Neutrophil (primary cell): ENCODE measurements around the gene TBC1D8B.

Experiments used
- H3K27ac ChIP-seq: fragments of 200-600 bp; sonication (generic); 2 replicates; pipeline ENCODE4 v1.5.1; 2016; ENCODE audit warnings: mild to moderate bottlenecking, moderate library complexity
- H3K27me3 ChIP-seq: fragments of 200-600 bp; sonication (generic); 2 replicates; pipeline ENCODE4 v1.6.0; 2016; ENCODE audit warnings: mild to moderate bottlenecking
- H3K36me3 ChIP-seq: fragments of 200-600 bp; sonication (generic); 2 replicates; pipeline ENCODE4 v1.5.1; 2017
- H3K4me1 ChIP-seq, 2 experiments: fragments of 200-600 bp in 1 of 2; sonication (generic) in 1 of 2; 1 replicate in 1 of 2; 2 replicates in 1 of 2; pipeline versions ENCODE4 v1.5.1 to v1.6.1; 2013 to 2016; ENCODE audit warnings: low read depth in 1 of 2, low read length in 1 of 2, mild to moderate bottlenecking in 1 of 2, moderate library complexity in 1 of 2; ENCODE audit not compliant: control insufficient read depth in 1 of 2, insufficient read depth in 1 of 2
- H3K4me3 ChIP-seq, 2 experiments: fragments of 200-600 bp in 1 of 2; sonication (generic) in 1 of 2; 1 replicate in 1 of 2; 2 replicates in 1 of 2; pipeline ENCODE4 v1.5.1; 2013 to 2016; ENCODE audit warnings: low read depth in 1 of 2, low read length in 1 of 2, mild to moderate bottlenecking in 1 of 2, moderate library complexity in 1 of 2
- H3K9me3 ChIP-seq: fragments of 200-600 bp; sonication (generic); 2 replicates; pipeline ENCODE4 v1.5.1; 2016
- TF ChIP-seq, protein P1 (sequence below): fragments of 200-600 bp; sonication (generic); IDR thresholded peaks from 2 replicates; pipeline ENCODE4 v1.5.1; 2016; ENCODE audit warnings: antibody characterized with exemption

The TBC1D8B gene

DNA sequence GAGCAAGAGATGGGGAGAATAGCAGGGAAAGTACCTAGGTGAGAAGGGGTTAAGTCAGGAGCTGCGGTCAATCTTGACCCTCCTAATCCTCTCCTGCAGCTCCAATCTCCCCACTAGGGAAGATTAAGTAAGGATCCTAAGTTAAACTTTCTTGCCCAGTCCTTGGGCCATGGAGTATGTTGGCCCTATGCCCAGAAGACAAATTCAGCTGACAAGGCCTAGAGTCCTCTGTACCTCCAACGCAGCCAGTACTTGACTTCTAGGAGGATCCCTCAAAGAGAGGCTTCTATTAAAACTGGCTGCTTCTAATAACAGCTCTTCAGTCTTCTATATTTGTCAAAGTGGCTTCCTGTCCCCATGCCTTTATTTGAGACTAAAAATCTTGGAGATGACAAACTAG, 119.2 kb downstream of the TBC1D8B start:
- no peak overlapping the region for H3K4me3 ChIP-seq
- H3K9me3 ChIP-seq = no peaks in the 10 kb centered on the region
- H3K36me3 ChIP-seq = no peaks in the 10 kb centered on the region
- H3K4me1 ChIP-seq = no peaks in the 10 kb centered on the region
- no peak overlapping the region for H3K27ac ChIP-seq
- H3K27me3 ChIP-seq = peaks cover under 1% of the 10 kb centered on the region
- TF ChIP-seq, protein P1, sequence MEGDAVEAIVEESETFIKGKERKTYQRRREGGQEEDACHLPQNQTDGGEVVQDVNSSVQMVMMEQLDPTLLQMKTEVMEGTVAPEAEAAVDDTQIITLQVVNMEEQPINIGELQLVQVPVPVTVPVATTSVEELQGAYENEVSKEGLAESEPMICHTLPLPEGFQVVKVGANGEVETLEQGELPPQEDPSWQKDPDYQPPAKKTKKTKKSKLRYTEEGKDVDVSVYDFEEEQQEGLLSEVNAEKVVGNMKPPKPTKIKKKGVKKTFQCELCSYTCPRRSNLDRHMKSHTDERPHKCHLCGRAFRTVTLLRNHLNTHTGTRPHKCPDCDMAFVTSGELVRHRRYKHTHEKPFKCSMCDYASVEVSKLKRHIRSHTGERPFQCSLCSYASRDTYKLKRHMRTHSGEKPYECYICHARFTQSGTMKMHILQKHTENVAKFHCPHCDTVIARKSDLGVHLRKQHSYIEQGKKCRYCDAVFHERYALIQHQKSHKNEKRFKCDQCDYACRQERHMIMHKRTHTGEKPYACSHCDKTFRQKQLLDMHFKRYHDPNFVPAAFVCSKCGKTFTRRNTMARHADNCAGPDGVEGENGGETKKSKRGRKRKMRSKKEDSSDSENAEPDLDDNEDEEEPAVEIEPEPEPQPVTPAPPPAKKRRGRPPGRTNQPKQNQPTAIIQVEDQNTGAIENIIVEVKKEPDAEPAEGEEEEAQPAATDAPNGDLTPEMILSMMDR = no peak
